Nephron progenitor cell (in vitro differentiated cells): Measurements from ENCODE around the gene RETREG2.

Source experiments
- DNase-seq: peaks from one replicate; pipeline ENCODE4 v3.0.0; 2021
- H3K27ac Mint-ChIP-seq: 2 replicates; pipeline ENCODE4 v1.8.0; 2021; ENCODE audit warnings: mild to moderate bottlenecking, moderate library complexity, mixed read lengths
- H3K27me3 Mint-ChIP-seq: 2 replicates; pipeline ENCODE4 v1.8.0; 2021; ENCODE audit warnings: mild to moderate bottlenecking, low read depth, mixed read lengths; ENCODE audit not compliant: poor library complexity
- H3K36me3 Mint-ChIP-seq: 2 replicates; pipeline ENCODE4 v1.8.0; 2021; ENCODE audit warnings: low read depth, mixed read lengths
- H3K4me1 Mint-ChIP-seq: 2 replicates; pipeline ENCODE4 v1.8.0; 2021; ENCODE audit warnings: mixed read lengths
- H3K4me3 Mint-ChIP-seq: 2 replicates; pipeline ENCODE4 v1.8.0; 2021; ENCODE audit warnings: mild to moderate bottlenecking, moderate library complexity, mixed read lengths
- H3K9me3 Mint-ChIP-seq: 2 replicates; pipeline ENCODE4 v1.8.0; 2021; ENCODE audit warnings: mild to moderate bottlenecking, moderate library complexity, mixed read lengths
- TF ChIP-seq, protein P1 (sequence below): fragments of 200-600 bp; sonication (generic); IDR thresholded peaks from 2 replicates; pipeline ENCODE4 v1.5.0; 2021; ENCODE audit warnings: antibody characterized with exemption

RETREG2 gene

DNA sequence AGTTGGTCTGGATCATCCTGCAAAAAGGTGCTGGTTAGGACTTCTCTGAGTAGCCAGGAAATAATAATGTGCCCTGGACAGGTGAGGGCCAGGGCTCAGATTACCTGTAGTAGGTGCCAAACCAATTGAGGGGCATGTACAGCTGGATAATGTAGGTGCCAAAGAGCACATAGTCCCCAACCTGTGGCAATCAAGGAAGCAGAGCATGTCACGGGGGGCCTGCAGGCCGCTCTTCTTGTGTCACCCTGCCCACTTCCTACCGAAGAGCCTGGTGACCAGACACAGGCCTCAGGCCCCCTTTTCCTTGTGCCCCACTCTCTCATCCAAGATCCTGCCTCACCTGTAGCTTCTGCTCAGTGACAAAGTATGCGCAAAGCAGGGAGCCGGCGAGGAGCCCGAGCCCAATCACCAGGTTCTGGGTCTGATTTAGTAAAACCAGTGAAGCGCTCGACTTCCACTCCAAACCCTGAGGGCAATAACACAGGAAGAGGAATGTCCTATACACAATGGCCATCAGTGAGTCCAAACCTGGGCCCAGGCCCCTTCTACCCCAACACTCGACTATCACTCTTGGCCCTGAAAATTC, 35.5 kb downstream of the RETREG2 start:
- Mint-ChIP-seq H3K36me3 (peaks cover 32% of the 10 kb centered on the region), H3K4me1 (peaks cover 19% of the 10 kb centered on the region), H3K9me3 (no peaks in the 10 kb centered on the region), H3K27ac (no peak overlapping the region), H3K27me3 (no peaks in the 10 kb centered on the region), H3K4me3 (no peak overlapping the region)
- TF ChIP-seq, protein P1, sequence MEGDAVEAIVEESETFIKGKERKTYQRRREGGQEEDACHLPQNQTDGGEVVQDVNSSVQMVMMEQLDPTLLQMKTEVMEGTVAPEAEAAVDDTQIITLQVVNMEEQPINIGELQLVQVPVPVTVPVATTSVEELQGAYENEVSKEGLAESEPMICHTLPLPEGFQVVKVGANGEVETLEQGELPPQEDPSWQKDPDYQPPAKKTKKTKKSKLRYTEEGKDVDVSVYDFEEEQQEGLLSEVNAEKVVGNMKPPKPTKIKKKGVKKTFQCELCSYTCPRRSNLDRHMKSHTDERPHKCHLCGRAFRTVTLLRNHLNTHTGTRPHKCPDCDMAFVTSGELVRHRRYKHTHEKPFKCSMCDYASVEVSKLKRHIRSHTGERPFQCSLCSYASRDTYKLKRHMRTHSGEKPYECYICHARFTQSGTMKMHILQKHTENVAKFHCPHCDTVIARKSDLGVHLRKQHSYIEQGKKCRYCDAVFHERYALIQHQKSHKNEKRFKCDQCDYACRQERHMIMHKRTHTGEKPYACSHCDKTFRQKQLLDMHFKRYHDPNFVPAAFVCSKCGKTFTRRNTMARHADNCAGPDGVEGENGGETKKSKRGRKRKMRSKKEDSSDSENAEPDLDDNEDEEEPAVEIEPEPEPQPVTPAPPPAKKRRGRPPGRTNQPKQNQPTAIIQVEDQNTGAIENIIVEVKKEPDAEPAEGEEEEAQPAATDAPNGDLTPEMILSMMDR: no peak
- DNase-seq: no peak

DNA sequence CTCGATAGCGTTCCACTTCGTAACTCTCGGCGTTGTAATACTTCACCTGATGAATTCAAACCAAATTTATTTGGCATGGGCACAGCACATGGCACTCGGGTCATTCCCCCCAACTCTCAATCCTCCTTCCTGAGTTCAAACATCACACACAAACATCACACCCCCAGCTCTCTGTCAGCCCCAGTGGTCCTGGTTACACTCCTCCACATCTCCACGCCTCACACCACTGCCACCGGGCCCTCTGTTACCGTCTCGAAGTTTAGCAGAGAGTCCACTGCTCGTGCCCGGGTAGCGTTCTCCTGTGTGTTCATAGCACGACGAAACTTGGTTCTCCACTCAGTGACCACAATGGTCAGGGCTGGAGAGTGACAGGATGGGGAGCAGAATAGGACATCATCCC, 36.1 kb downstream of the RETREG2 start:
- TF ChIP-seq, protein P1: no peak
- Mint-ChIP-seq H3K9me3 (no peaks in the 10 kb centered on the region), H3K36me3 (peaks cover 29% of the 10 kb centered on the region), H3K4me3 (no peak overlapping the region), H3K27me3 (no peaks in the 10 kb centered on the region), H3K4me1 (peaks cover 21% of the 10 kb centered on the region), H3K27ac (no peak overlapping the region)
- DNase-seq: no peak

DNA sequence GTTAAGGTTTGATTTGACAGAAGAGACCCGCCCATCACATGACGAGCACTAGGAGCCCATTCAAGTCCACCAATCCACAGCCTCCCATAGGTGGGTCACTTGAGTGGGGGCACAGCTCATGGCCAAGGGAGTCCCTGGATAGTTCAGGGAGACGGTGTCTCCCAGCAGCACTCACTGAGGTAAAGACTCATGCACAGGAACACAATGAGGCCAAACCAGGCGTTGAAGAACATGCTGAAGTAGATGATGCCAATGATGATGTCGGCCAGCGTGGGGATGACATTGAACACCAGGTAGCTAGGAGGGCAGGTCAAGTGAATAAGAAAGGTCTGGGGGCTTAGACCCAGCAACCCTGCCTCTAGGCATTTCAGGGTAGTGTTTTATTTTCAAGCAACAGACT, 36.7 kb downstream of the RETREG2 start:
- Mint-ChIP-seq H3K27me3 (no peaks in the 10 kb centered on the region), H3K9me3 (no peaks in the 10 kb centered on the region), H3K4me1 (peaks cover 22% of the 10 kb centered on the region), H3K36me3 (peaks cover 29% of the 10 kb centered on the region), H3K27ac (no peak overlapping the region), H3K4me3 (no peak overlapping the region)
- TF ChIP-seq, protein P1: no peak
- DNase-seq: no peak

DNA sequence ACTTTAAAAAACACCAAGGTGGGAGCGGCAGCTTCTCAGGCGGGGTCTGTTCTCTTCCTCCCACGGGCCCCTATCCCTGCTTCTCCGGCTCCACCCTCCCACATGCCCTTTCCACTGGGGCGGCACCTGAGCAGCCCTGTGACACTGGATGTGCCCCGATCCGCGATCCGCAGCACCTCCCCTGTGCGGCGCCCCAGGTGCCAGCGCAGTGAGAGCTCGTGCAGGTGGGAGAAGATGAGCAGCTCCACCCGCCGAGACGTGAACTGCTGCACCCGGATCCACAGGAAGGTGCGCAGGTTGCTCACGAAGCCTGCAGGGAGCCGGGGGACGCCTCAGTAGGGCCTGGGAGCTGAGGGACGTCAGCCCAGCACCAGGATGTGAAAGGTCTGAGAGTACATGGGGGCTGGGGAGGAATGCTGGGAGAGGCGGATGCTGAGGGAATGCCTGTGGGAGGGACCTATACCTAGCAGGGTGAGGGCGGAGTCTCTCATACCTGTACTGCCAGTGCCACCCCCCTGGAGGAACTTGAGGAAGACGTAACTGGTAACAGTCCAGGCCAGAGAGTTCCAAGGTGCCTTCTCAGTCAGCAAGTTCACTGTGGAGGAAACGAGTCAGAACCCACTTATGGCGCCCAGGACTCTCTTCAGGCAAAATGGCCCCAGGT, 37.9 kb downstream of the RETREG2 start:
- peaks cover 22% of the 10 kb centered on the region for H3K4me1 Mint-ChIP-seq
- H3K4me3 Mint-ChIP-seq: no peak overlapping the region
- H3K27ac Mint-ChIP-seq: no peak overlapping the region
- TF ChIP-seq, protein P1: no peak
- H3K27me3 Mint-ChIP-seq: no peaks in the 10 kb centered on the region
- peaks cover 34% of the 10 kb centered on the region for H3K36me3 Mint-ChIP-seq
- DNase-seq: no peak
- H3K9me3 Mint-ChIP-seq: no peaks in the 10 kb centered on the region

DNA sequence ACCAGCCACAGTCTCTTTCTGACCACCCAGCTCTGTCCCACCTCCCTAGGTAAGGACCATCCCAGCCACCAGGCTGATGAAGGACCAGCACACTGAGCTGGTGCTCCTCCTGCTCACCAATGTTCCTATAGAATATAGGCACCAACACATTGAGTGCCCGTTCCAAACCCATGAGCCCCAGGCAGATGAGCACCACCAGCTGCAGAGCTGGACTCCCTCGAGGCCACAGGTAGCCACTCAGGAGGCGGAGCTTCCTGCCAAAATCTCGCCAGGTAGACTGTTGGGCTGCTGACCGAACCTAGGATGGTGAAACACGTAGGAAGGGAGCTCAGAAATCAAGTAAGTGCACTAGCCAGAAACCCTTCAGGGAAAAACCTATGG, 38.5 kb downstream of the RETREG2 start:
- TF ChIP-seq, protein P1: no peak
- H3K4me1 Mint-ChIP-seq: peaks cover 22% of the 10 kb centered on the region
- no peaks in the 10 kb centered on the region for H3K9me3 Mint-ChIP-seq
- H3K36me3 Mint-ChIP-seq: peaks cover 38% of the 10 kb centered on the region
- no peak for DNase-seq
- peak overlapping the region; percentile 57 for H3K4me3 Mint-ChIP-seq
- no peaks in the 10 kb centered on the region for H3K27me3 Mint-ChIP-seq
- H3K27ac Mint-ChIP-seq: no peak overlapping the region

DNA sequence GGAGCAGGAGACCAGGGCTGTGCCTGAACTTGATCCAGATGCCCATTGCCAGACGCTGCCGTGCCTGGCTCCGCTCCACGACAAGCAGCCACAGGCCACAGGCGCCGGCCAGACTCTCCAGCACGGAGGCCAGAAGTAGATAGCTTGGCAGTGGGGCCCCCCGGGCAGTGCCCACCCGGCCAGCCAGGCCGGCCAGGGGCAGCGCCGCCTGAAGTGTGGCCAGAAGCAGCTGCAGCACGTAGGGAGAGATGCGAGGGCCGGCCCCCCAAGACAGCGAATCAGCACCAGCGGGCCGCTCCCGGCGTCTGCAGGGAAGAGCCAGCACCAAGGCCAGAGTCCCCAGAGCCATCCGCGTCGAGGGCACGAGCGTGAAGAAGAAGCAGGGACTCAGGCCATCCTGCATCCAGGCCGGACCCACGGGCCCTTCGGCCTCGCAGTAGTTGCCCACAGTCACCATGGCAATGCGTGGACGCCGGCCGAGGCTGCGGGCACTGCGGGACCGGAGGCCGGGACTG, 40.2 kb downstream of the RETREG2 start:
- Mint-ChIP-seq H3K27ac (peak overlapping the region; percentile 72), H3K4me3 (peak overlapping the region; percentile 87), H3K9me3 (no peaks in the 10 kb centered on the region), H3K27me3 (no peaks in the 10 kb centered on the region), H3K36me3 (peaks cover 30% of the 10 kb centered on the region), H3K4me1 (peaks cover 22% of the 10 kb centered on the region)
- DNase-seq: peak; percentile 75
- TF ChIP-seq, protein P1: no peak
